Measurements from ENCODE around the gene TBL3. TPM values are rescaled to one million over a fixed set of nuclear protein-coding genes. Genes with fewer than 3 reads are reported as not detected.

Gene TBL3
- total and polyA plus RNA-seq, 2 of the 8 experiments (the other 6 are each of a cell fraction or from before 2014, with no cell fraction given): 65.8 to 137 TPM

- TF ChIP-seq CTBP2 (IDR thresholded peaks at IDR 0.05; ENCODE audit: borderline replicate concordance, insufficient read depth, insufficient read length, low read length) (no peak), SRF (IDR thresholded peaks at IDR 0.05; ENCODE audit: low read depth, low read length) (no peak), TAF7 (optimal IDR thresholded peaks at IDR 0.05; ENCODE audit: borderline replicate concordance, low read depth, low read length) (no peak)
Observed at GRCh38 chr16:2015947-2016208, 44.0 kb downstream of the TBL3 start (continued).

Measured in H1 (cell line).